BE2C (cell line): ENCODE data around the gene HOOK1.
A peak's percentile ranks its signal among the peaks of the same experiment; 100 is the strongest.

Experiments
- DNase-seq: peaks from one replicate; pipeline ENCODE4 v3.0.0-alpha.2; 2020
- H3K27me3 ChIP-seq: fragments of 250-450 bp; sonication (Bioruptor Pico); 2 replicates; pipeline ENCODE4 v1.5.1; 2020; ENCODE audit warnings: mild to moderate bottlenecking
- H3K36me3 ChIP-seq: fragments of 250-450 bp; sonication (Bioruptor Pico); 2 replicates; pipeline ENCODE4 v1.5.1; 2020; ENCODE audit warnings: mild to moderate bottlenecking
- H3K4me1 ChIP-seq: fragments of 250-450 bp; sonication (Bioruptor Pico); 2 replicates; pipeline ENCODE4 v1.5.1; 2020
- H3K4me3 ChIP-seq: 2 replicates; pipeline ENCODE4 v1.5.1; 2011; ENCODE audit warnings: low read depth, low read length
- H3K9me3 ChIP-seq: fragments of 250-450 bp; sonication (Bioruptor Pico); 2 replicates; pipeline ENCODE4 v1.5.1; 2020
- CTCF ChIP-seq: IDR thresholded peaks from 2 replicates; pipeline ENCODE4 v1.5.1; 2012; ENCODE audit warnings: mild to moderate bottlenecking, low read depth, low read length

Gene HOOK1

GRCh38 chr1:59879574-59879973 is 64.8 kb downstream of the HOOK1 start:
- TF ChIP-seq CTCF: peak; percentile 61

GRCh38 chr1:59879996-59880505 is 65.3 kb downstream of the HOOK1 start:
- no peak for TF ChIP-seq CTCF
- no peak for DNase-seq
- Histone ChIP-seq H3K36me3 (no peaks in the 10 kb centered on the region), H3K27me3 (no peaks in the 10 kb centered on the region), H3K4me1 (no peaks in the 10 kb centered on the region), H3K9me3 (no peaks in the 10 kb centered on the region), H3K4me3 (no peak overlapping the region)

More at GRCh38 chr1:59879574-59879973, 64.8 kb downstream of the HOOK1 start:
- H3K4me3 ChIP-seq: no peak overlapping the region
- H3K9me3 ChIP-seq: no peaks in the 10 kb centered on the region
- H3K27me3 ChIP-seq: no peaks in the 10 kb centered on the region
- peak; percentile 64 for DNase-seq
- H3K36me3 ChIP-seq: no peaks in the 10 kb centered on the region
- H3K4me1 ChIP-seq: no peaks in the 10 kb centered on the region

GRCh38 chr1:59880735-59881134 is 66.0 kb downstream of the HOOK1 start:
- no peak for TF ChIP-seq CTCF
- Histone ChIP-seq H3K9me3 (no peaks in the 10 kb centered on the region), H3K27me3 (no peaks in the 10 kb centered on the region), H3K4me1 (no peaks in the 10 kb centered on the region), H3K4me3 (no peak overlapping the region), H3K36me3 (no peaks in the 10 kb centered on the region)
- DNase-seq: no peak

GRCh38 chr1:59885160-59885832 is 70.5 kb downstream of the HOOK1 start:
- DNase-seq: no peak
- no peak for TF ChIP-seq CTCF
- H3K36me3 ChIP-seq: no peaks in the 10 kb centered on the region
- H3K4me1 ChIP-seq: no peaks in the 10 kb centered on the region
- no peak overlapping the region for H3K4me3 ChIP-seq
- no peaks in the 10 kb centered on the region for H3K9me3 ChIP-seq
- no peaks in the 10 kb centered on the region for H3K27me3 ChIP-seq

- no peaks in the 10 kb centered on the region for H3K4me1 ChIP-seq
- no peaks in the 10 kb centered on the region for H3K9me3 ChIP-seq
- no peak for TF ChIP-seq CTCF
- H3K27me3 ChIP-seq: no peaks in the 10 kb centered on the region
- no peak overlapping the region for H3K4me3 ChIP-seq
- no peak for DNase-seq
- H3K36me3 ChIP-seq: no peaks in the 10 kb centered on the region
Measured at GRCh38 chr1:59892841-59893811, 78.4 kb downstream of the HOOK1 start.
